Measurements from ENCODE around the gene LTBP3.

DNA sequence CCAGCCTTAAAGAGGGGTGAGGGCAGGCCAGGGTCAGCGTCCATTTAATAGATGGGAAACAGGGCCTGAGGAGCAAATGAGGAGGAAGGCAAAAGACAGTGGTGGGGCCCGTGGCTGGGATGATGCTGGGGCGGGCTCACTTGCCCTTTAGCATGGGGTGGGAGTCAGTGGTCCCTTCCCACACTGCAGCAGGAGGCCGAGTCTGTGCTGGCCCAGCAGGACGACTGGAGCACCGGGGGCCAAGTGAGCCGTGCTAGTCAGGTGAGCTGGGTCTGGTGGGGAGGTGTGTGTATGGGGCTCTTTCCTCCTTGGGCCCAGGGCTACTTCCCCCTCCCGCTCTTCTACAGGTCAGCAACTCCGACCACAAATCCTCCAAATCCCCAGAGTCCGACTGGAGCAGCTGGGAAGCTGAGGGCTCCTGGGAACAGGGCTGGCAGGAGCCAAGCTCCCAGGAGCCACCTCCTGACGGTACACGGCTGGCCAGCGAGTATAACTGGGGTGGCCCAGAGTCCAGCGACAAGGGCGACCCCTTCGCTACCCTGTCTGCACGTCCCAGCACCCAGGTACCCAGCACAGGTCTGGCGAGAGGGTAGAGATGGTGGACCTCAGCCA is 20.4 kb downstream of the LTBP3 start:
- no peak for TF ChIP-seq POLR2A (IDR thresholded peaks at IDR 0.05)
- TF ChIP-seq, protein P1, sequence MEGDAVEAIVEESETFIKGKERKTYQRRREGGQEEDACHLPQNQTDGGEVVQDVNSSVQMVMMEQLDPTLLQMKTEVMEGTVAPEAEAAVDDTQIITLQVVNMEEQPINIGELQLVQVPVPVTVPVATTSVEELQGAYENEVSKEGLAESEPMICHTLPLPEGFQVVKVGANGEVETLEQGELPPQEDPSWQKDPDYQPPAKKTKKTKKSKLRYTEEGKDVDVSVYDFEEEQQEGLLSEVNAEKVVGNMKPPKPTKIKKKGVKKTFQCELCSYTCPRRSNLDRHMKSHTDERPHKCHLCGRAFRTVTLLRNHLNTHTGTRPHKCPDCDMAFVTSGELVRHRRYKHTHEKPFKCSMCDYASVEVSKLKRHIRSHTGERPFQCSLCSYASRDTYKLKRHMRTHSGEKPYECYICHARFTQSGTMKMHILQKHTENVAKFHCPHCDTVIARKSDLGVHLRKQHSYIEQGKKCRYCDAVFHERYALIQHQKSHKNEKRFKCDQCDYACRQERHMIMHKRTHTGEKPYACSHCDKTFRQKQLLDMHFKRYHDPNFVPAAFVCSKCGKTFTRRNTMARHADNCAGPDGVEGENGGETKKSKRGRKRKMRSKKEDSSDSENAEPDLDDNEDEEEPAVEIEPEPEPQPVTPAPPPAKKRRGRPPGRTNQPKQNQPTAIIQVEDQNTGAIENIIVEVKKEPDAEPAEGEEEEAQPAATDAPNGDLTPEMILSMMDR (IDR thresholded peaks at IDR 0.05): no peak

Measured in heart left ventricle (tissue), 13 donors.